ENCODE data around the gene PPARG. TPM values are rescaled to one million over a fixed set of nuclear protein-coding genes. Genes with fewer than 3 reads are reported as not detected.

Gene PPARG
- total and polyA plus RNA-seq, 5 donors, result 10.4 to 18.9 (median 15.3) TPM

DNA sequence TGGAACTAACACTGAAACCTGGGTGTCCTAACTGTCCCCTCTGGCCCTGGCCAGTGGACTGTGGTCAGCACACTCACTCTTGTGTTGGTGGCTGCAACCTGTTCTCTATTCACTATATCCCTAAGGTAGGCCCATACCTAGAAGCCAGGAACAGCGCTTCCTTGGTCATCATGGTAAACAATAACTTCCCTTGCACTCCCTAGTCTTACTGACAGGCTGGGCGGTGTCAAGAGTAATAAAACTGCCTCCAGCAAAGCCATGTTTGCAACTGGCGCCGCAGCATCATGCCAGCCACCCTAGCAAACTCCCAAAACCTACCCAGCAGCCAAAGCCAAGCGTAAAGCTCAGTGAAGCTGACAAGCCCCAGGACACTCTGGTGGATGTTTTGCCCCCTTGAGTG, 132.3 kb downstream of the PPARG start:
- Histone ChIP-seq H3K4me3 (ENCODE audit: low read length) (no peak overlapping the region), H3K9me3 (ENCODE audit: control insufficient read depth, low read length) (no peaks in the 10 kb centered on the region), H3K27ac (ENCODE audit: low read length) (no peak overlapping the region), H3K4me1 (ENCODE audit: control insufficient read depth, insufficient read depth, low read length) (peaks cover 20% of the 10 kb centered on the region), H3K27me3 (ENCODE audit: control insufficient read depth, insufficient read depth) (no peaks in the 10 kb centered on the region)
- DNase-seq (no peak), ATAC-seq (no peak)
- WGBS, result 87% methylated on average over 5 of the region's 5 CpGs
- intact Hi-C loops (cut with DNase I), result no loop called here

DNA sequence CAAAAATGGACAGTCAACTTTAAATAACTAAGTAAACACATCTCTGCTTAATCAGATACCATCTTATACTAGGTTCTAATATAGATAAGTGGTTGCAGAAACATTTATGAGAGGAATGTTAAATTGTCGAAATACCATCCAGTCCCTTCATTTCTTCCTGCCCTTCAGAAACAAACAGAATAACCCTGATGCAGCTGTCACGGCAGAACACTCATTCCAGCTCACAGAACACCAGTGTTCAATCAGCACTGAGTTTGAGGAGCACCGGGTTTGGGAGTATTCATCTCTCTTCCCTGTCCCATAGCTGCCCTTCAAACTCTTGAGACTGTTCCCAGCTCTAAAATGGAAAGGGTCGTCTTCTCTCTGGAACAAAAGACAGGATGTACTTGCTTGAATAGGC, 134.3 kb downstream of the PPARG start:
- peak overlapping the region; percentile 52 for H3K27ac ChIP-seq (ENCODE audit: low read length)
- 68% methylated on average over 4 of the region's 4 CpGs for WGBS
- no peak overlapping the region for H3K4me3 ChIP-seq (ENCODE audit: low read length)
- no peak for ATAC-seq
- no peaks in the 10 kb centered on the region for H3K27me3 ChIP-seq (ENCODE audit: control insufficient read depth, insufficient read depth)
- peaks cover 23% of the 10 kb centered on the region for H3K4me1 ChIP-seq (ENCODE audit: control insufficient read depth, insufficient read depth, low read length)
- no peaks in the 10 kb centered on the region for H3K9me3 ChIP-seq (ENCODE audit: control insufficient read depth, low read length)
- no peak for DNase-seq
- intact Hi-C loops (cut with DNase I), result no loop called here

DNA sequence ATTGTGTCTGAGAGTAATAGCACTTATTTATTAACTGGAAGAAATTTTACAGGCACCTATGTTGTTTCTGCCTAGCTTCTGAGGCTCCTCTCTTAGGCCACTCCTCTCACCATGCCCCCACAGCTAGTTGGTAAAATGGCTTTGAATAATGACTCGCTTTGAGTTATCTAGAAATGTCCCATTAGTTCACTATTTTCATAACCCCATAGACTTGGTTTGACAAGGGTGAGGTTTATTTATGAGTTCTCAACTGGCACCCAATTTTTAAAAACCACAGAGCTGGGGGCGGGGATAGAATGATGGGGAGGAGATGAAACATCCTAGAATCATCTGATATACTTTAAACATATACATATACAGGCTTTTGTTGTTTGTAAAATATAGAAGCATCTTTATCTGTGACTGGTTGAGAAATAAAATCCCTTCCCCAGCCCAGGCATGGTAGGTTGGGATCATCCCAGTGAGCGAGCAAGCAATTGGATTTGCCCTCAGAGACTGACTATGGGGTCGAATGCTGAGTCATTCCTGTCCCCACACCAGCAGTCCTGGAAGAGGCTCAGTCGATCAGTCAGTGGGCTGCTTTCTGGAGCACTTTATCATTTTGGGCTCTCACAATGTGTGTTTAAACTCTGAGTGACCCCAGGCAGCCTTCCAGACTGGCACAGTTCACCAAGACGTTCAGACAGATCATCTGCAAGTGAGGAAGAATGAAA, 135.2 kb downstream of the PPARG start:
- Histone ChIP-seq H3K27ac (ENCODE audit: low read length) (peak overlapping the region; percentile 53), H3K4me3 (ENCODE audit: low read length) (no peak overlapping the region), H3K9me3 (ENCODE audit: control insufficient read depth, low read length) (no peaks in the 10 kb centered on the region), H3K4me1 (ENCODE audit: control insufficient read depth, insufficient read depth, low read length) (peaks cover 26% of the 10 kb centered on the region), H3K27me3 (ENCODE audit: control insufficient read depth, insufficient read depth) (no peaks in the 10 kb centered on the region)
- DNase-seq, result peak; percentile 58 to 76 (median 71)
- intact Hi-C loops (cut with DNase I), result no loop called here
- WGBS, result 43% methylated on average over 6 of the region's 6 CpGs
- peak; percentile 74 to 81 for ATAC-seq

DNA sequence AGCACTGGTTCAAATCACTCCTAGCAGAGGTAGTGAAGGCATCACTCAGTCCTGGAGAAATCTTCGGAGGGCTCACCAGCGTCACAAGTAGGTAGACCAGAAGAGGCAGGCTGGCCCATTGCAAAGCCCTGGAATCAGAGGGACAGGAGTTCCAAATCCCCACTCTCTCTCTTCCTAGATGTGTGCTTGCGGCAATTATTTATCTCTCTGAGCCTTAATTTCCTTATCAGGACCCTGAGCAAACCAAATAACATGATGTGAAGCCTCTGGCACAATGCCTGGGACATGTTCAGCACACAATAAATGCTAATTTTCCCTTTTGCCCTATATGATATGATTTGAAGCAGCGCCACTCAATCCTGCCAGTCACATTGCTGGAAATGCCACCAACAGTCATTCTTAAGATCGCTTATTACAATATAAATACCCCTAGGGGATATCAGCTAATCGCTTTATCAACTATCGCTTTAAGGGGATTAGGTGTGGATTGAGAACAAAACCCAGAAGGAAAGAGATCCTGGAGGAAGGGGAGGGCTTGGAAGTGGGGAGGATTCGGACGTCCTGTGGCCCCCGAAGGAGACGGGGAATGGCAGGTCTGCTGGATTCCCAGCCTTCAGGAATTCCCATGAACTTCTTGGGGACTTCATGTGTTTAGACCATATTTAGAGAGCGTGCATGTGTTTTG, 135.9 kb downstream of the PPARG start:
- peak overlapping the region; percentile 53 for H3K27ac ChIP-seq (ENCODE audit: low read length)
- peak in 1 of 2 donors; percentile 46 for ATAC-seq
- peaks cover 26% of the 10 kb centered on the region for H3K4me1 ChIP-seq (ENCODE audit: control insufficient read depth, insufficient read depth, low read length)
- H3K4me3 ChIP-seq (ENCODE audit: low read length), result no peak overlapping the region
- H3K9me3 ChIP-seq (ENCODE audit: control insufficient read depth, low read length), result no peaks in the 10 kb centered on the region
- no peak for DNase-seq
- intact Hi-C loops (cut with DNase I), result no loop called here
- H3K27me3 ChIP-seq (ENCODE audit: control insufficient read depth, insufficient read depth), result no peaks in the 10 kb centered on the region
- WGBS, result 63% methylated on average over 12 of the region's 12 CpGs

DNA sequence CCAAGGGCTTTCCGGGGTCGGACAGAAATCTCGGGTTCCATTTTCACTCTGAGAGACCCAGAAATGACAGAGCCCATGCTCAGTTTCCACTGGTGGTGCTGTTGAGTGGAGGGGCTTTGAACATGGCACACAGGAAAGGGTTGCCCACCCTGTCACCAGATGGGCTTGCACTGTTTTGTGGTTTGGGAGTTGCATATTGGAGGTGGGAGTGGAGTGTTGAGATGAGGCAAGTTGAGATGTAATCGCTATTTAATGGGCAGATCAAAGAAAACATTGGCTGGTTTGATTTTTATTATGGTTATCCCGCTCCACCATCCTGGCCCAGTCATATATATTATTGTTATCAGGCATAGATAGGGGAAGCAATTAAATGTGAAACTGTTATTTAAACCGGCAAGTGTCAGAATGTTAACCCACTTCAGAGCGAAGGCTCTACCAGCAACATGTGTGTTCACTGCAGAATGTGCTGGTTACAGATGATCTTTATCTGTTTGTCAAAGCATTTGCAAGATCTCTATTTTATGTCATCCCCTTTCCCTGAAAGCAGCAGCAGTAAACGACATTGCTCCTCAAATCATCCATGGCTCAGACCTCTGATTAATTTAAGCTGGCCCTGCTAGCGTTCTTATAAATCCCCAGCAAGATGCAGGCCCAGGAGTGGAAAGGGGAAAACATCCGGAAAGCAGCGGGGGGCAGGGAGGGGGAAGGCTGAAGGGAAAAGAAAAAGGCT, 137.1 kb downstream of the PPARG start:
- no peak for DNase-seq
- ATAC-seq, result no peak
- Histone ChIP-seq H3K9me3 (ENCODE audit: control insufficient read depth, low read length) (no peaks in the 10 kb centered on the region), H3K4me3 (ENCODE audit: low read length) (no peak overlapping the region), H3K27me3 (ENCODE audit: control insufficient read depth, insufficient read depth) (no peaks in the 10 kb centered on the region), H3K4me1 (ENCODE audit: control insufficient read depth, insufficient read depth, low read length) (peaks cover 26% of the 10 kb centered on the region), H3K27ac (ENCODE audit: low read length) (no peak overlapping the region)
- WGBS, result 72% methylated on average over 11 of the region's 11 CpGs
- intact Hi-C loops (cut with DNase I), result no loop called here

DNA sequence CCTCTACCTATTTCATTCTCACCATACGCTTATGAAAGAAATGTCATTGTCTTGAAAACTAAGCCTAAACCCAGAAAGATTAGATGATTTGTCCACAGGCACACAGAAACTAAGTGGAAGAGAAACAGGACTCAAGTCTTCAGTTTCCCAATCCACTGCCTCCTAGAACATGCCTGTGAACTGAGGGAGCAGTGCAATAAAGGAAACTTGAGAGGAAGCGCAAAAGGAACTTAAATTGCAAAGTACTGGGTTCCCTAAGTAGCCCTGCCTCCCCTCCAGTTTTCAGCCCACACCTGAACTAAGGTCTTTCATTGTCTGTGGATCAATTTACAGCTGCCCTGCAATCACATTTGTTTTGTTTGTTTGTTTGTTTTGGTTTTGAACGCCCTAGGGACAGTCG, 138.7 kb downstream of the PPARG start:
- DNase-seq (no peak), ATAC-seq (no peak)
- no peaks in the 10 kb centered on the region for H3K9me3 ChIP-seq (ENCODE audit: control insufficient read depth, low read length)
- no peak overlapping the region for H3K27ac ChIP-seq (ENCODE audit: low read length)
- intact Hi-C loops (cut with DNase I), result no loop called here
- H3K27me3 ChIP-seq (ENCODE audit: control insufficient read depth, insufficient read depth), result no peaks in the 10 kb centered on the region
- 83% methylated on average over 4 of the region's 4 CpGs for WGBS
- peaks cover 24% of the 10 kb centered on the region for H3K4me1 ChIP-seq (ENCODE audit: control insufficient read depth, insufficient read depth, low read length)
- H3K4me3 ChIP-seq (ENCODE audit: low read length), result no peak overlapping the region

DNA sequence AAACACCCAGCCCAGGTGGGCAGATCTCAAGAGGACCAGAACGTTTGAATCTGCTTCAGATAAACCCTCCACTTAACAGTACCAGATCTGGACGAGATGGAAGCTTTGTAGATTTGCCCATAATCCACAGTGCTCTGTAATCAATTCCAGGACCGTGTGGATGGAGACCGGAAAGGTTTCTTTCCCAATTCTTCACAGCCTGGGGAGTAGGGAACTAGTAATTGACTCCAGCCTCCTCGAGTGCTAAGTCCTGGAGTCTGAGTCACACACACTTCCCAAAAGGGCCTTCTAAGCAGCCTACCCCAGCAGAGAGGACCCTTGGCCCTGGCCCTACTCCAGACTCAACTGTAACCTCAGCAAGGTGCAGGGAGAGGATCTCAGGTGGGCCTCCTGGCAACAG, 139.3 kb downstream of the PPARG start:
- intact Hi-C loops (cut with DNase I), result no loop called here
- WGBS, result 83% methylated on average over 5 of the region's 5 CpGs
- ATAC-seq, result no peak

DNA sequence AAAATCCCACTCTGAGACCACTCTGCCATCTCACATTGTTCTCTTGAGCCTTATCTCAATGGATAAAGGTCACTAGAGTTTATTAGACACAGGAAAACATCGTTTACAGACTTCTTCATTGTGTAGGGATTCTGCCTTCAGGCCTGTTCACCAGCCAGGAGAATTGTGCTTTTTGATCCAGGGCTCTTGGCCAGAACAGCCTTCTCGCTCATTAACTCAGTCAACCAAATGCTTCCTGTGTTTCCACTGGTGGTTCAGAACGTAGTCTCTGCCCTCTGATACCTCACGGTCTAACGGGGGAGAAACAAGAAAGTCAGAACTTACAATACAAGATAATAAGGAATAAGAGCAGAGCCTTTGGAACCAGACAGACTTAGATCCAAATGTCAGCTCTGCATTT, 141.2 kb downstream of the PPARG start:
- ATAC-seq (peak; percentile 68 to 69), DNase-seq (no peak)
- no peak overlapping the region for H3K4me3 ChIP-seq (ENCODE audit: low read length)
- WGBS, result 27% methylated on average over 5 of the region's 5 CpGs
- intact Hi-C loops (cut with DNase I), result no loop called here
- peaks cover 12% of the 10 kb centered on the region for H3K4me1 ChIP-seq (ENCODE audit: control insufficient read depth, insufficient read depth, low read length)
- no peaks in the 10 kb centered on the region for H3K9me3 ChIP-seq (ENCODE audit: control insufficient read depth, low read length)
- no peaks in the 10 kb centered on the region for H3K27me3 ChIP-seq (ENCODE audit: control insufficient read depth, insufficient read depth)
- H3K27ac ChIP-seq (ENCODE audit: low read length), result no peak overlapping the region

More for the DNA sequence above, 139.3 kb downstream of the PPARG start:
- DNase-seq, result no peak
- Histone ChIP-seq H3K9me3 (ENCODE audit: control insufficient read depth, low read length) (no peaks in the 10 kb centered on the region), H3K27me3 (ENCODE audit: control insufficient read depth, insufficient read depth) (no peaks in the 10 kb centered on the region), H3K4me1 (ENCODE audit: control insufficient read depth, insufficient read depth, low read length) (peaks cover 23% of the 10 kb centered on the region), H3K27ac (ENCODE audit: low read length) (no peak overlapping the region), H3K4me3 (ENCODE audit: low read length) (no peak overlapping the region)

DNA sequence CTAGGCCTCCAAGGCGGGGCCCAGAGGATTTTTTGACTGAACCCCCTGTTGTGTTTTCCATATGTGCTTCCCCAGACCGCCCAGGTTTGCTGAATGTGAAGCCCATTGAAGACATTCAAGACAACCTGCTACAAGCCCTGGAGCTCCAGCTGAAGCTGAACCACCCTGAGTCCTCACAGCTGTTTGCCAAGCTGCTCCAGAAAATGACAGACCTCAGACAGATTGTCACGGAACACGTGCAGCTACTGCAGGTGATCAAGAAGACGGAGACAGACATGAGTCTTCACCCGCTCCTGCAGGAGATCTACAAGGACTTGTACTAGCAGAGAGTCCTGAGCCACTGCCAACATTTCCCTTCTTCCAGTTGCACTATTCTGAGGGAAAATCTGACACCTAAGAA, 145.0 kb downstream of the PPARG start:
- H3K27me3 ChIP-seq (ENCODE audit: control insufficient read depth, insufficient read depth), result no peaks in the 10 kb centered on the region

DNA sequence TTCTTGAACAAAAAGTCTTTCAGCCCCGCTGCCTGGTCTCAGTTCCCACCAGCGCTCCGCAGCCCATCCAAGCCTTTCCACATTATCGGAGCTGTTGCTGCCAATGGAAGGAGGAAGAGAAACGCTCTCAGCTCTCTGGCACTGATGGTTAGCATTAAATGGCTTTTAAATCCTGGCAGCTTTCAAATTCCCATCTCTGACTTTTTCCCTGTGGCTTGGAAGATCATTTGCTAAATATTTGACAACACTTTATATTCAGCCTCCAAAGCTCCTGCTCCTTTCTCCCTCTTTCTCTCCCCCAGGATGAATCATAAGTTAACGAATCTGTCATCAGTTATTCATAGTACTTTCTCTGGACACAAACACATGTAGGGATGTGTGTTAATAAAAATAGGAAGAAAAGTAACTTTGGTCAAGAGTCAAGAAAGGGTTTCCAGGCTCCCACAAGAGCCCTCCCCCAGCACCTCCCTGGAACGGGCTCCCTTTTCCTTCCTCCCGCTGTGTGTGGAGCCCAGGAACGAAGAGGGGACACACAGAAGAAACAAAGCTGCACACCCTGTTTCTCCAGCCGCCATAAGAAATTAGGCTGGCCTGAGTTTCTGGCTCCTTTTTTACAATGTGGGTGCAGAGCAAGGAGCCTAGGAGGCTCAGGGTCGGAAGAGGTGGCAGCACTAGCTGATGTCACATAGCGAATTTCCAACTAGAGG, 147.8 kb downstream of the PPARG start:
- Histone ChIP-seq H3K27ac (ENCODE audit: low read length) (peak overlapping the region; percentile 23), H3K4me1 (ENCODE audit: control insufficient read depth, insufficient read depth, low read length) (peaks cover 15% of the 10 kb centered on the region), H3K27me3 (ENCODE audit: control insufficient read depth, insufficient read depth) (no peaks in the 10 kb centered on the region), H3K4me3 (ENCODE audit: low read length) (no peak overlapping the region), H3K9me3 (ENCODE audit: control insufficient read depth, low read length) (no peaks in the 10 kb centered on the region)
- WGBS, result 52% methylated on average over 12 of the region's 12 CpGs
- intact Hi-C loops (cut with DNase I), result no loop called here
- ATAC-seq (peak in 1 of 2 donors; percentile 18), DNase-seq (peak; percentile 30 to 67 (median 63))

More for the DNA sequence above, 145.0 kb downstream of the PPARG start:
- H3K27ac ChIP-seq (ENCODE audit: low read length), result no peak overlapping the region
- 92% methylated on average over 6 of the region's 6 CpGs for WGBS
- intact Hi-C loops (cut with DNase I), result no loop called here
- ATAC-seq (no peak), DNase-seq (no peak)
- no peak overlapping the region for H3K4me3 ChIP-seq (ENCODE audit: low read length)
- peaks cover 5% of the 10 kb centered on the region for H3K4me1 ChIP-seq (ENCODE audit: control insufficient read depth, insufficient read depth, low read length)
- H3K9me3 ChIP-seq (ENCODE audit: control insufficient read depth, low read length), result no peaks in the 10 kb centered on the region
